ENCODE data around the gene SKI.

DNA sequence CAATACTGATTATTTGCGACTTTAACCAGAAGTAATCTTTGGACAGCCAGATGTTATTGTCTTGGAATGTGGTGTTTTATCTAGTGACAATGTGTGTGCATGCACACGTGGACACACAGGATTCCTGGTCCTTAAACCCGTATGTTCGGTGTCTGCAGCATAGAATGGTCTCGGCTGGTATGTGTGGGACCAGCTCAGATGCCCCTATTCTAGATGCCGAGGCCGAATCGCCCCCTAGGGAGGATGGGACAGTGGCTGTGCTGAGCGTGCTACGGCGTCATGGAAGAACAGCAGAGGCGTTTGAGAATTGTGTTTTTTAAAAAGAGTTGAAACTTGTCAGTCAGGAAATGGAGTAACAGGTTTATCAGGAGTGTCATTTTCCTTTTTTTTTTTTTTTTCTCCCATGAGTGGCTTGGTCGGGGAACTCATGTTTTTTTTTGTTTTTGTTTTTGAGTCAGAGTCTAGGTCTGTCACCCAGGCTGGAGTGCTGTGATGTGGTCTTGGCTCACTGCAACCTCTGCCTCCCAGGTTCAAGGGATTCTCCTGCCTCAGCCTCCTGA, 30.1 kb downstream of the SKI start:
- TF ChIP-seq, protein P1, sequence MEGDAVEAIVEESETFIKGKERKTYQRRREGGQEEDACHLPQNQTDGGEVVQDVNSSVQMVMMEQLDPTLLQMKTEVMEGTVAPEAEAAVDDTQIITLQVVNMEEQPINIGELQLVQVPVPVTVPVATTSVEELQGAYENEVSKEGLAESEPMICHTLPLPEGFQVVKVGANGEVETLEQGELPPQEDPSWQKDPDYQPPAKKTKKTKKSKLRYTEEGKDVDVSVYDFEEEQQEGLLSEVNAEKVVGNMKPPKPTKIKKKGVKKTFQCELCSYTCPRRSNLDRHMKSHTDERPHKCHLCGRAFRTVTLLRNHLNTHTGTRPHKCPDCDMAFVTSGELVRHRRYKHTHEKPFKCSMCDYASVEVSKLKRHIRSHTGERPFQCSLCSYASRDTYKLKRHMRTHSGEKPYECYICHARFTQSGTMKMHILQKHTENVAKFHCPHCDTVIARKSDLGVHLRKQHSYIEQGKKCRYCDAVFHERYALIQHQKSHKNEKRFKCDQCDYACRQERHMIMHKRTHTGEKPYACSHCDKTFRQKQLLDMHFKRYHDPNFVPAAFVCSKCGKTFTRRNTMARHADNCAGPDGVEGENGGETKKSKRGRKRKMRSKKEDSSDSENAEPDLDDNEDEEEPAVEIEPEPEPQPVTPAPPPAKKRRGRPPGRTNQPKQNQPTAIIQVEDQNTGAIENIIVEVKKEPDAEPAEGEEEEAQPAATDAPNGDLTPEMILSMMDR (IDR thresholded peaks at IDR 0.05; ENCODE audit: insufficient read depth, low read depth, low read length) = no peak
- TF ChIP-seq EZH2 (IDR thresholded peaks at IDR 0.05; ENCODE audit: insufficient read depth, low read length) = no peak

Data from astrocyte (in vitro differentiated cells and primary cell).